NCI-H2107 (cell line): ENCODE measurements around the gene TMEM219.
A peak's percentile ranks its signal among the peaks of the same experiment; 100 is the strongest.
"Not testable (repeated sequence)": the region's sequence is repeated elsewhere in the genome, so short reads cannot be mapped to it uniquely, and the experiment has no call there.

Experiments
- DNase-seq: peaks from one replicate; lab custom pipeline; 2025; lab: John Stamatoyannopoulos, UW

TMEM219 gene

DNA sequence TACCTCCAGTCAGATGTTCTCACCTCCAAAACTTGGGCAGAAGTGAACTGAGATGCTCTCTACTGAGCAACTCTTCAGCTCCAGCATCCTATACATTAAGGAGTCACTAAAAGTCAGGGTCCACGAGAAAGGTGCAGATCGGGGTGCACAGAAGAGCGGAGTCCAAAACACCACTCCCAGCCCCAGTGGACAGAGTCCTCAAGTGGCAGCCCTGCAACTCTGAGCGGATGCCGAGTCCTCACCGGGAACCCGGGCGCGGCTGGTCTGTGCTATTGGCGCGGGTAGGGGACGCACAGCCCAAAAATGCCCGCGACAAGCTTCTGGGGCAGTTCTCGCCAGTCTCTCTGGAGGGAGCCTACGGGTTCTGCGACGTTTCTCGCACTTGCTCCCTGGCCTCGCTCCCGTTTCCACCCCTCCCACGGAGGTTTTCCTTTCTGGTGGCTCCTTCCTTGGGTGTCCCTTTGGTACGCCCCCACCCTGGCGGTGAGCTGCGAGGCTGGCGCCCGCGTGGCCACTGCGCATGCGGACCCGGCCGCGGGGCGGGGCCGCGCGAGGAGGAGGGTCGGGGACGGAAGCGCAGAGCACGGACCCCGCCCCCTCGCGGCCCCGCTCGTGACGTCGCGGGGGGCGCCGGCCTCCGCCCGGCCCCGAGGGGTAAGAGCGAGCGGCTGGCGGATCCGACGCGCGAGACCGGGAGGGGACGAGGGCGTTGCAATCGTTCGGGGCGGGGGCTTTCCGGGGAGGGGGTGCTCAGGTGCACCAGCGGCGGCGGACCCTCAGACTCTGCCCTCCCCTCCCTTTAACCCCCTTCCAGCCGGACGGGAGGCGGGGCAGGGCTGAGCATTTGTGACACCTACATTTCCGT is at the start of gene TMEM219:
Gene TMEM219, plus strand, starts transcription at position 601 of the 865 bp plus-strand sequence. CDS start 1,065 bp downstream, outside the sequence.
- DNase-seq: peak; percentile 59

- DNase-seq: no peak
Observed at GRCh38 chr16:29912087-29912486, 49.8 kb upstream of the TMEM219 start.

DNA sequence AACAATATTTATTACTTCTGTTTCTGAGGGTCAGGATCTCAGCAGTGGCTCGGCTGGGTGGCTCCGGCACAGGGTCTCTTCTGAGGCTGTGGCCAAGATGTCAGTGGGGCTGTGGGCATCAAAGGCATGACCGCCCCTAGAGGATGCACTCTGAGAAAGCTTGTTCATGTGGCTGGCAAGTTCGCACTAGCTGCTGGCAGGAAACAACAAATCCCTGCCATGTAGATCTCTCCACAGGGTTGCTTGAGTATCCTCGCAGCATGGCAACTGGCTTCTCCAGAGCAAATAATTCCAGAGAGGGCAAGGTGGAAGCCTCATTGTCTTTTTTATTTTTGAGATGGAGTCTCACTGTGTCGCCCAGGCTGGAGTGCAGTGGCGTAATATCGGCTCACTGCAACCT is 48.4 kb upstream of the TMEM219 start:
- no peak for DNase-seq

DNA sequence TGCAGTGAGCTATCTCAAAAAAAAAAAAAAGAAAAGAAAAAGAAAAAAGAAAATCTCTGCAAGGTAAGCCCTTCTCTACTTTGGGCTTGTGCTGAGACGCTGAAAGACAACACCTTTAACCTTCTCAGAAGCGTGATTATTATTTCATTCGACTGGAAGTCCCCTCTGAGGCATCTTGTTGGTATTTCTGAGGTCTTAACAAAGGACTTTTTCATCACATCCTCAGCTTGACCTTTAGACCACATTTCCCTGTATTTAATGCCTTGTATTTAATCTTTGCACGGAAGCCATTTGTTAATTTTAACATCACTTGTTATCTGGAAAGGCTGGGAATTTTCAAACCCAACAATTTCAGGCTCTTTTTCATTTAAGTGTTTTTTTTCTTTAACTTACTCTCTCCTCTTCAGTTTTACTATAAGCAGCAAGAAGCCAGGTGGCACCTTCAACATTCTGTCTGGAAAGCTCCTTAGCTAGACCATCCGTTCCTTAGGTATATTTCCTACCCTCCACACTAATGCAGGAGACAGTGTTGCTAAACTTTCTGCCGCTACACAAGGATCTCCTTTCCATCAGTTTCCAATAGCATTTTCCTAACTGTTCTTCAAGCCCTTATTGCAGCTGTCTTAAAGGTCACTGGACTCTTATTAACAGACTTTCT is 46.2 kb upstream of the TMEM219 start:
- DNase-seq: no peak

DNA sequence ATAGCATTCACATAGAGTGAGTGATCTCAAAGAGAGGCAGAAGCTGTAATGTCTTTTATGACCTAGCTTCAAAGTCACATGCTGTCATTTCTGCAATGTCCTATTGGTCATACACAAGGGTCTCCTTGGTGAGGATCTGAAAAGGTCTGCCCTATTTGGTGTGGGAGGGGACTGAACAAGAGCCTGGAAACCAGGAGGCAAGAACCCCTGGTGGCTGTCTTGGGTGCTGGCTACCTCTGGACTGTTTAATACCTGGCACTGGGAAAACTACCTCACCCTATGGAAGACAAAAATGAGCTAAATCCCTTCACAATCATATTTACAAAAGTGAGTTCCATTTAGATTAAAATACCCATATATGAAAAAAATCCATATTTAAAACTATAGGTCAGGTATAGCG is 44.9 kb upstream of the TMEM219 start:
- no peak for DNase-seq

- no peak for DNase-seq
Observed at GRCh38 chr16:29920288-29921033, 41.4 kb upstream of the TMEM219 start.

DNA sequence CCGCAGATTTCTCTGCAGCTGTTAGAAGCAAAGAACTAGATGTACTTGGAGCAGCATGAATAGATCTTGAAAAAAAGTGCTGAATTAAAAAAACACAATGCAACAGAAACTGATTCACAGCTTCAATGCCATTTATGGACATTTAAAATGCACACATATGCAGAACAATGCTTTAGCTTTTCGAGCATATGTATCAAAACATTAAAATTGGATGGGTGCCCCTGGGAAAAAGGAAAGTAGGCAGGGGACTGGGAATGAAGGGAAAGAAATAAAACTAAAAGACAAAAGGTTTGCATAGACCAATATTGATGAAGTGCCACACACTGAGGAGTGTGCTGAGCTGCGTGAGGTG is 40.9 kb upstream of the TMEM219 start:
- no peak for DNase-seq

DNA sequence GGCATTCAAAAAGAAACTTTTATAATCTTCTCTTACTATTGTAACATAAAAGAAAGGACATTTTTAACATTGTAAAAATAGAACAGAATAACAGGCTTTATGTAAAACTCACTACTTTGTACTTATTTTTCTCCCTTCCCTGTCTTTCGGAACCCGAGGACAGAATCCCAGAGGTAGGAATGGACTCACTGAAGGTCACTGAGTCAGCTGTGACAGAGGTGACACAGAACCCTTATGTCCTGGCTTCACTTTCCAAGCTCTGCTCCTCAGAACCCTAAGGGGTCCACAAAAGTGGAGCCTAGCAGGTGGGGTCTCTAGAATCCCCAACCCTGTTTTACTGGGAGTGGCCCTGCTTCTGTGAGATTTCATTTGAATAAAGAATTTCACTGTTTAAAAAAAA is 39.6 kb upstream of the TMEM219 start:
- no peak for DNase-seq

GRCh38 chr16:29922986-29923501 is 38.8 kb upstream of the TMEM219 start:
- no peak for DNase-seq

- no peak for DNase-seq
Observed at GRCh38 chr16:29925105-29925756, 36.6 kb upstream of the TMEM219 start.

GRCh38 chr16:29925781-29926710 is 35.8 kb upstream of the TMEM219 start, which contains the start of gene KCTD13:
KCTD13 (minus strand) TSS chr16:29926226; CDS start chr16:29926033, 193 bp downstream.
- peak; percentile 63 for DNase-seq

GRCh38 chr16:29926711-29927052 is 35.2 kb upstream of the TMEM219 start:
- DNase-seq: no peak

GRCh38 chr16:29927070-29927905 is 34.6 kb upstream of the TMEM219 start:
- DNase-seq: no peak

- DNase-seq: not testable (repeated sequence)
Observed at GRCh38 chr16:29931750-29932149, 30.1 kb upstream of the TMEM219 start.

- DNase-seq: no peak
Observed at GRCh38 chr16:29940656-29941055, 21.2 kb upstream of the TMEM219 start.

DNA sequence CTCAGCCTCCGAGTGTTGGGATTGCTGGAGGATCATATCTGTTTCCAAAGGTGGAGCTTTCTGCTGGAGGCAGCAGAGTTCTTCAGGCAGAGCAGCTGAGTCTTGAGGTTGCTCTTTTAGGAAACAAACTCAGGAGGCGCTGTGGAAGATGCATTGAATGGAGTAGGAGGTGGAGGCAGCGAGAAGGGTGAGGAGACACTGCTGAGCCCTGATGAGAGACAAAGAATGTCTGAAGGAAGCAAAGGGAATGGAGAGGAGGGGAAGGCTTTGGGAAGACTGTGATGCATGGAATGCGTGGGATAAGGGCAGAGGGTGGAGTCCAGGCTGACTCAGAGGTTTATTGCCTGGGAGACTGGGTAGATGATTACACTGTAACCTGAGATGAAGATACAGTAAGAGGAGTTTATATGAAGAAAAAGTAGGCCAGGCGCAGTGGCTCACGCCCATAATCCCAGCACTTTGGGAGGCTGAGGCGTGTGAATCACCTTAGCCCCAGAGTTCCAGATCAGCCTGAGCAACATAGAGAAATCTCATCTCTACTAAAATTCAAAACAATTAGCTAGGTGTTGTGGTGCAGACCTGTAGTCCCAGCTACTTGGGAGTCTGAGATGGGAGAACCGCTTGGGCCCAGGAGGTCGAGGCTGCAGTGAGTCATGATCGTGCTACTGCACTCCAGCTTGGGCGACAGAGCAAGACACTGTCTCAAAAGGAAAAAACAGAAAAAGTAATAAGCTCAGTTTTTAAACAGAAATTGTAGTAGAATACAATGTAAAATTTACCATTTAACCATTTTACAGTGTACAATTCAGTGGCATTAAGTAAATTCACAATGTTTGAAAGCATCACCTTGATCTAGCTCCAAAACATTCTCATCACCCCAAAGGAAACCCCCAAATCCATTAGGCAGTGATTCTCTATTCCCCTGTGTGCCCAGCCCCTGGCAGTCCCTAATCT is 17.8 kb upstream of the TMEM219 start:
- DNase-seq: peak; percentile 53

DNA sequence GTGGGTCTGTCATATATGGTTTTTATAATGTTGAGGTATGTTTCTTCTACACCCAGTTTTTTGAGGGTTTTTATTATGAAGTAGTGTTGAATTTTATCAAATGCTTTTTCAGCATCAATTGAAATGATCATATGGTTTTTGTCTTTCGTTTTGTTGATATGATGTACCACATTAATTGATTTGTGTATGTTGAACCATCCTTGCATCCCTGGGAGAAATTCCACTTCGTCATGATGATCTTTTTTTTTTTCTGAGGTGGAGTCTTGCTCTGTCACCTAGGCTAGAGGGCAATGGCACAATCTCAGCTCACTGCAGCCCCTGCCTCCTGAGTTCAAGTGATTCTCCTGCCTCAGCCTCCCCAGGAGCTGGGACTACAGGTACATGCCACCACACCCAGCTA is 14.0 kb upstream of the TMEM219 start:
- no peak for DNase-seq

- DNase-seq: no peak
Observed at GRCh38 chr16:29950806-29951461, 10.9 kb upstream of the TMEM219 start.
